ENCODE measurements around the gene DHRS13.
"Not testable (repeated sequence)": the region's sequence is repeated elsewhere in the genome, so short reads cannot be mapped to it uniquely, and the experiment has no call there.

The DHRS13 gene

DNA sequence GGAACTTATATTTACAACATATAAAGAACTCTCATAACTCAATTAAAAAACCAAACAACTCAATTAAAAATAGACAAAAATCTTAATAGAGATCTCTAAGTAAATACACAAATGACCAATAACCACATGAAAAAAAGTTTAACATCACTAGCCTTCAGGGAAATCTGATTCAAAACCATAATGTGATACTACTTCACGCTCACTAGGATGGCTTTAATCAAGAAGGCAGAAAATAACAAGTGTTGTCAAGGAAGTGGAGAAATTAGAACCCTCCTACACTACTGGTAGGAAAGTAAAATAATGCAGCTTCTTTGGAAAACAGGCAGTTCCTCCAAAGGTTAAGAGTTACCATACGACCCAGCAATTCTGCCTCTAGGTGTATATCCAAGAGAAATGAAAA is 40.0 kb upstream of the DHRS13 start:
- H3K4me1 ChIP-seq (ENCODE audit: insufficient read depth, insufficient read length), result no peaks in the 10 kb centered on the region
- peaks cover 32% of the 10 kb centered on the region for H3K36me3 ChIP-seq (ENCODE audit: insufficient read depth, insufficient read length, low read length)
- H3K4me3 ChIP-seq (ENCODE audit: insufficient read length, low read depth), result no peak overlapping the region
- no peak overlapping the region for H3K9ac ChIP-seq (ENCODE audit: insufficient read length, low read depth)
- no peaks in the 10 kb centered on the region for H3K9me3 ChIP-seq (ENCODE audit: insufficient read depth, low read length)
- TF ChIP-seq SUZ12 (IDR thresholded peaks at IDR 0.05; ENCODE audit: extremely low read depth, insufficient read depth, insufficient read length) (no peak), YY1 (IDR thresholded peaks at IDR 0.05; ENCODE audit: insufficient read depth, insufficient read length) (no peak), ZNF274 (IDR thresholded peaks at IDR 0.05; ENCODE audit: low read depth, low read length) (no peak)
- DNase-seq (ENCODE audit: low read depth, low spot score), result no peak
- no peaks in the 10 kb centered on the region for H3K27me3 ChIP-seq (ENCODE audit: insufficient read depth, insufficient read length)

- H3K27me3 ChIP-seq (ENCODE audit: insufficient read depth, insufficient read length), result no peaks in the 10 kb centered on the region
- TF ChIP-seq YY1 (IDR thresholded peaks at IDR 0.05; ENCODE audit: insufficient read depth, insufficient read length), result no peak
- TF ChIP-seq ZNF274 (IDR thresholded peaks at IDR 0.05; ENCODE audit: low read depth, low read length), result no peak
- TF ChIP-seq SUZ12 (IDR thresholded peaks at IDR 0.05; ENCODE audit: extremely low read depth, insufficient read depth, insufficient read length), result no peak
- no peaks in the 10 kb centered on the region for H3K9me3 ChIP-seq (ENCODE audit: insufficient read depth, low read length)
- peaks cover 29% of the 10 kb centered on the region for H3K36me3 ChIP-seq (ENCODE audit: insufficient read depth, insufficient read length, low read length)
- no peak overlapping the region for H3K9ac ChIP-seq (ENCODE audit: insufficient read length, low read depth)
- DNase-seq (ENCODE audit: low read depth, low spot score), result no peak
- H3K4me3 ChIP-seq (ENCODE audit: insufficient read length, low read depth), result no peak overlapping the region
- no peaks in the 10 kb centered on the region for H3K4me1 ChIP-seq (ENCODE audit: insufficient read depth, insufficient read length)
These were observed 38.4 kb upstream of the DHRS13 start for GRCh38 chr17:28941251-28941650.

DNA sequence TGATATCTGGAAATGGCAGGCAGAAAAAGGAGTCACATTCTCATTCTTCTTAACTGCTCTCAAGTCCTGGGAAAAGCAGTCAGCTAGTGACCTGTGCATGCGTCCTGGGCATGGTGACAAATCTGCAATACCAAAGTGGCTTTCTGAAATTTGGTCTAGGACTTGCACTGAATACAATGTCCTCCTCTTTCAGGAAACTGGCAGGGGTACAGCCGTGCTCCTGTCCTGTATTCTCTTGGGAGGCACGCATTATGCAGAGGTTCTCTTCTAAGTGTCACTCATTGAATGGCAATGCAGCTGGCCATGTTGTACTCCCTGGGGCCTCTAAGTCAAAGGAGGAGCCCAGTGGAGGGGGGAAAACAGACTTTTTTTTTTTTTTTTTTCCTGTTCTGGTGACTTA is 37.8 kb upstream of the DHRS13 start:
- no peak for TF ChIP-seq YY1 (IDR thresholded peaks at IDR 0.05; ENCODE audit: insufficient read depth, insufficient read length)
- no peak for TF ChIP-seq SUZ12 (IDR thresholded peaks at IDR 0.05; ENCODE audit: extremely low read depth, insufficient read depth, insufficient read length)
- no peak for TF ChIP-seq ZNF274 (IDR thresholded peaks at IDR 0.05; ENCODE audit: low read depth, low read length)
- Histone ChIP-seq H3K9me3 (ENCODE audit: insufficient read depth, low read length) (no peaks in the 10 kb centered on the region), H3K36me3 (ENCODE audit: insufficient read depth, insufficient read length, low read length) (peaks cover 33% of the 10 kb centered on the region), H3K27me3 (ENCODE audit: insufficient read depth, insufficient read length) (no peaks in the 10 kb centered on the region), H3K4me3 (ENCODE audit: insufficient read length, low read depth) (no peak overlapping the region), H3K9ac (ENCODE audit: insufficient read length, low read depth) (no peak overlapping the region), H3K4me1 (ENCODE audit: insufficient read depth, insufficient read length) (no peaks in the 10 kb centered on the region)
- no peak for DNase-seq (ENCODE audit: low read depth, low spot score)

DNA sequence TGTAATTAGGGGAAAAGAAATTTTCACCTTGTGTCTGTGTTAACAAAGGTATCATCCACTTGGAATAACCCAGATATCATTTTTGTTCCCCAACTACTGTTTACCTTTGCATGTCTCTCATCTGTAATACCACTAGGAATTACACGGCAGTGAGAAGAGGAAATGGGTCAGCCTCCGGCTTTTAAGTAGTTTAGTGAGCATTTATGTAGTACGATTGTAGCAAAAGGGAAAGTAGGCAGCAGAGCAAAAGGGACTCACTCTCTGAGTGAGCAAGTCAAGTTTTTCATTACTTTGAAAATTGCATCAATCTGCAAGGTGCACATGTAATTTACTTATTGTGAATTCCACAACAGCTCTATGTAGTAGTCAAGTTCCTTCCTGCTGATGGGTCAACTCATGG is 37.3 kb upstream of the DHRS13 start:
- H3K9me3 ChIP-seq (ENCODE audit: insufficient read depth, low read length), result no peaks in the 10 kb centered on the region
- no peak for DNase-seq (ENCODE audit: low read depth, low spot score)
- TF ChIP-seq ZNF274 (IDR thresholded peaks at IDR 0.05; ENCODE audit: low read depth, low read length) (no peak), SUZ12 (IDR thresholded peaks at IDR 0.05; ENCODE audit: extremely low read depth, insufficient read depth, insufficient read length) (no peak), YY1 (IDR thresholded peaks at IDR 0.05; ENCODE audit: insufficient read depth, insufficient read length) (no peak)
- H3K9ac ChIP-seq (ENCODE audit: insufficient read length, low read depth), result no peak overlapping the region
- H3K4me1 ChIP-seq (ENCODE audit: insufficient read depth, insufficient read length), result no peaks in the 10 kb centered on the region
- H3K36me3 ChIP-seq (ENCODE audit: insufficient read depth, insufficient read length, low read length), result peaks cover 35% of the 10 kb centered on the region
- no peaks in the 10 kb centered on the region for H3K27me3 ChIP-seq (ENCODE audit: insufficient read depth, insufficient read length)
- no peak overlapping the region for H3K4me3 ChIP-seq (ENCODE audit: insufficient read length, low read depth)

GRCh38 chr17:28938552-28938951 is 35.7 kb upstream of the DHRS13 start:
- Histone ChIP-seq H3K9me3 (ENCODE audit: insufficient read depth, low read length) (no peaks in the 10 kb centered on the region), H3K4me1 (ENCODE audit: insufficient read depth, insufficient read length) (no peaks in the 10 kb centered on the region)

GRCh38 chr17:28937044-28937729 is 34.3 kb upstream of the DHRS13 start:
- no peaks in the 10 kb centered on the region for H3K4me1 ChIP-seq (ENCODE audit: insufficient read depth, insufficient read length)
- H3K27me3 ChIP-seq (ENCODE audit: insufficient read depth, insufficient read length), result no peaks in the 10 kb centered on the region
- TF ChIP-seq YY1 (IDR thresholded peaks at IDR 0.05; ENCODE audit: insufficient read depth, insufficient read length) (no peak), SUZ12 (IDR thresholded peaks at IDR 0.05; ENCODE audit: extremely low read depth, insufficient read depth, insufficient read length) (no peak), ZNF274 (IDR thresholded peaks at IDR 0.05; ENCODE audit: low read depth, low read length) (no peak)
- DNase-seq (ENCODE audit: low read depth, low spot score), result no peak
- peaks cover 23% of the 10 kb centered on the region for H3K36me3 ChIP-seq (ENCODE audit: insufficient read depth, insufficient read length, low read length)
- no peaks in the 10 kb centered on the region for H3K9me3 ChIP-seq (ENCODE audit: insufficient read depth, low read length)
- H3K9ac ChIP-seq (ENCODE audit: insufficient read length, low read depth), result no peak overlapping the region
- no peak overlapping the region for H3K4me3 ChIP-seq (ENCODE audit: insufficient read length, low read depth)

More at GRCh38 chr17:28938552-28938951, 35.7 kb upstream of the DHRS13 start:
- H3K27me3 ChIP-seq (ENCODE audit: insufficient read depth, insufficient read length), result no peaks in the 10 kb centered on the region
- no peak overlapping the region for H3K9ac ChIP-seq (ENCODE audit: insufficient read length, low read depth)
- peaks cover 29% of the 10 kb centered on the region for H3K36me3 ChIP-seq (ENCODE audit: insufficient read depth, insufficient read length, low read length)
- no peak for DNase-seq (ENCODE audit: low read depth, low spot score)
- no peak overlapping the region for H3K4me3 ChIP-seq (ENCODE audit: insufficient read length, low read depth)
- TF ChIP-seq ZNF274 (IDR thresholded peaks at IDR 0.05; ENCODE audit: low read depth, low read length) (no peak), SUZ12 (IDR thresholded peaks at IDR 0.05; ENCODE audit: extremely low read depth, insufficient read depth, insufficient read length) (no peak), YY1 (IDR thresholded peaks at IDR 0.05; ENCODE audit: insufficient read depth, insufficient read length) (no peak)

GRCh38 chr17:28935744-28936460 is 33.0 kb upstream of the DHRS13 start:
- Histone ChIP-seq H3K4me1 (ENCODE audit: insufficient read depth, insufficient read length) (no peaks in the 10 kb centered on the region), H3K36me3 (ENCODE audit: insufficient read depth, insufficient read length, low read length) (peaks cover 15% of the 10 kb centered on the region), H3K27me3 (ENCODE audit: insufficient read depth, insufficient read length) (no peaks in the 10 kb centered on the region), H3K9me3 (ENCODE audit: insufficient read depth, low read length) (no peaks in the 10 kb centered on the region), H3K4me3 (ENCODE audit: insufficient read length, low read depth) (no peak overlapping the region), H3K9ac (ENCODE audit: insufficient read length, low read depth) (no peak overlapping the region)
- TF ChIP-seq SUZ12 (IDR thresholded peaks at IDR 0.05; ENCODE audit: extremely low read depth, insufficient read depth, insufficient read length), result no peak
- no peak for TF ChIP-seq ZNF274 (IDR thresholded peaks at IDR 0.05; ENCODE audit: low read depth, low read length)
- TF ChIP-seq YY1 (IDR thresholded peaks at IDR 0.05; ENCODE audit: insufficient read depth, insufficient read length), result no peak
- DNase-seq (ENCODE audit: low read depth, low spot score), result no peak

- not testable (repeated sequence) for DNase-seq (ENCODE audit: low read depth, low spot score); H3K4me3 ChIP-seq (ENCODE audit: insufficient read length, low read depth); H3K27me3 ChIP-seq (ENCODE audit: insufficient read depth, insufficient read length); H3K9me3 ChIP-seq (ENCODE audit: insufficient read depth, low read length); H3K9ac ChIP-seq (ENCODE audit: insufficient read length, low read depth); H3K4me1 ChIP-seq (ENCODE audit: insufficient read depth, insufficient read length)
- peaks cover 14% of the 10 kb centered on the region for H3K36me3 ChIP-seq (ENCODE audit: insufficient read depth, insufficient read length, low read length)
These were observed 31.6 kb upstream of the DHRS13 start for GRCh38 chr17:28934508-28934907.

Measured in NT2/D1 (cell line).